NCI-H2227 (cell line): ENCODE measurements around the gene RERG.

Experiments used
- DNase-seq: peaks from one replicate; lab custom pipeline; 2025; ENCODE audit not compliant: unreplicated experiment; lab: John Stamatoyannopoulos, UW

RERG gene

DNA sequence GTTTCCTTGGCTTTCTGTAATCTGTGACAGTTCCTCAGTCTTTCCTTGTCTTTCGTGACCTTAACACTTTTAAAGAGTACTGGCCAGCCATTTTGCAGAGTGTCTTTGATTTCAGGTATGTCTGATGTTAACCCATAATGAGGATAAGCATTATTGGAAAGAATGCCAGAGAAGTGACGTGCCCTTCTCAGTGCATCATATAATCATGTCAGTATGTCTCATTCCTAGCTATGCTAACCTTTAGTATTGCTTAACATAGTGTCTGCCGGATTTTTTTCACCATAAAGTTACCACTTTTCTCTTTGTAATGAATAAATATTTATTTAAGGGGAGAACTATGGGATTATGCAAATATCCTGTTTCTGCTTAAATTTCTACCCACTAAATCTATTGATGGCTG lies 28.5 kb downstream of the RERG start:
- no peak for DNase-seq

DNA sequence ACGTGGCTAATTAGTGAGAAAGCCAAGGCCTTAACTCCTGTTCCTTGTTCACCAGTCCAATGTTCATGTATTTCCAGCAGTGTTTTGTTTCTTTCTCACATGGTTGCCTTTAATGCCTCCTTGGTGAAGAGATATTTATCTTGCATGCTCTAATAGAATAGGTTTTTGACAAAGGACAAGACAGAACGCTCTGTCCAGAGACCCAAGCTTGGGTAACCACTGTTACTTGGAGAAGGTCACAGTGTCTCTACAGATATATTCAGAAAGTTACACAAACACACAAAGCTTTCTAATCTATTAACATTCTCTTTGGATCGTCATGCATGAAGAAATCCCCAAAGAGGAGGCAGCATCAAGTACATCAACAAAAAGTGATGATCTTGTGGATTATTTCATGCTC lies 33.1 kb downstream of the RERG start:
- no peak for DNase-seq

DNA sequence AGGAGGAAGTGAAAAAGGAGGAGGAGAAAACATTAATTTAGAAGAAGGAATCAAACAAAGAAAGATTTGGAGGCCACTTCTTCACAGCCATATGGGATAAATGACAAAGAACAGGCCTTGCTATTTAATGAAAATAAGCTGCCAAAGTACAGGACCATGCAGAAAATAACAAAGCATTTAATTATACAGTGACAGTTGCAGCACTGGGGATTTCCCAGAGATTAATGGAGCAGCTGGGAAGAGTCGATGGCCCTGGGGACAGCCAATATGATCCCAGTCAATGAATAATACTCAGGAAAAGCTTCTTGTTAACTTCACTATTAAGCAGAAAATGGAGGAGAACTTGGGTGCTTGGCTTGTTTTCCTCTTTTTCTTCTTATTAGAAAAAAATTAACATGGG lies 34.6 kb downstream of the RERG start:
- peak; percentile 45 for DNase-seq

DNA sequence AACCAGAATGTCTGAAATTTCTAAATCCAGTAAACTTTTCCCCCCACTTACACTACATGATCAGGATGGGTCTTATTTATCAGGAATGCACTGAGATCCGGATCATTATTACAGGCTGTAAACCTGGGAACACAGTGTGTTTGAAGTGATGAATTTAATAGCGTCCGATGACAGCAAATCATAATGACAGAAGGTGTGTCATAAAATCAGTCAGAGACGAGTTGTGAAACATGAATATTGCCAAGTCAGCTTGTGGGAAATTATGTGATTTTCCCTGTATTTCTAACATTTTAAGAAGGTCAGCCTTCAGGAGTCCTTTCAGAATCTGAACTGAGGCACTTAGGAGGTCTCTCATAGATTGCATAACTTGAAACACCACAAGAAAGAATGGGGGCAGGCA lies 36.7 kb downstream of the RERG start:
- no peak for DNase-seq

DNA sequence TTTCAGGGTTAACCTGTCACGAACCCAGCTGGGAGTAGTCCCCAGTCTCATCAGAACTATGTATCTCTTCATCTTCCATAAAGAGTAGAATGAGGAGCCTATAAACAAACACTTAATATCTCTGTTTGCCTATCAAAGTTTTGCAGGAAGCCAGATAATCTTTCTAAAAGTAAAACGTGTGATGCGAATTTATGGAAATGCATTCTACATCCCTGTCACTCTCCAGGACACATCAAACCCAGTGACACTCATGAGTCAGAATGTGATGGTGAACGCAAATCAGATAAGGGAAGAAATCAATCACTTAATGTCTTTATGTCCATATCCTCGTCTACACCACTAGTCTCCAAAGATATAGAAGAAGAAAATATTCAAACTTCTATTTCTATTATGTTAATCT lies 37.4 kb downstream of the RERG start:
- DNase-seq, result no peak

DNA sequence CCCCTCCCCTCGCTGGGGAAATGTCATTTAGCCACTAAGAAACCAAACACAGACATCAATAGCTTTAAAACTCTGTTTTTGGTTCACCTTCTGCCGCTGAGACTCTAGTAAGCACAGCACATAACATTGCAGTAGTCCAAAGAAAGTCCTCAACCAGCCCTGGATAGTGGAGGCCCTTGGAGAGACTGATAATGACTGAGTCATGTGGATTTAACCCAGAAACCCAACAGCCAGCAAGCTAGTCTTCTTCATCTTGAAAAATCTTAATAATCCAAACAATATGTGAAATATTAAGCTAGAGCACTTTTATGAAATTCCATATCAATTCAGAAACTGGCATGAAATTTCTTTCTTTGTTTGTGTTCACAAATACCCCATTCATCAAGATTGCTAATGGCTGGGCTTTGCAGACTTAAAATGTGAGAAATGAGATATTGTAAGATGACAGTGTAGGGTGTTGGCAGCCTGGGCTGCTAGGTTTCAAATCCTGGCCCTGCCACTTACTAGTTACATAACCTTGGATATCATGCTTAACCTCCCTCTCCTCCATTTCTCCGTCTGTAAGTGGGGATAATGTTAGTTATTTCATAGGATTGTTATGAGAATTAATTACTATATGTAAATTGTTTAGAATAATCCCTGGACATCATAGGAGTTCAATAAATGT lies 40.1 kb downstream of the RERG start:
- DNase-seq, result no peak

DNA sequence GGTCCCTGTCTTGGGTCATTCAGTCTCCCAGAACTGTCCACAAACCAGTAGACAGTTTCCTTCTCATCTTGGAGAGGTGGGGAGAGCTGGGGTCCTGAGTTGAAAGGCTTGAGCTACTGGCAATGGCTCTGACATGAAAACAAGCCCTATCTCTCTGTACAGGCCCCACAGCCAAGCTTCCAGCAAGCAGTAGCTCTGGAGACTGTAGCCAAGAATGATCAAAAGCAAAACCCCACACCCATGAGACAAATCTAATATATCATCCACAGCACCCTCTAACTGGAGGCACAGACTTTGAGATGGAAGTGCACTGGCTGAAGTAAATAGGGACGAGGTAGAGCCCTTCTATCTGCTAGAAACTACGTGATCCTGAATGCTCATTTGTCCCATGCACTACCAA lies 40.9 kb downstream of the RERG start:
- DNase-seq, result no peak

DNA sequence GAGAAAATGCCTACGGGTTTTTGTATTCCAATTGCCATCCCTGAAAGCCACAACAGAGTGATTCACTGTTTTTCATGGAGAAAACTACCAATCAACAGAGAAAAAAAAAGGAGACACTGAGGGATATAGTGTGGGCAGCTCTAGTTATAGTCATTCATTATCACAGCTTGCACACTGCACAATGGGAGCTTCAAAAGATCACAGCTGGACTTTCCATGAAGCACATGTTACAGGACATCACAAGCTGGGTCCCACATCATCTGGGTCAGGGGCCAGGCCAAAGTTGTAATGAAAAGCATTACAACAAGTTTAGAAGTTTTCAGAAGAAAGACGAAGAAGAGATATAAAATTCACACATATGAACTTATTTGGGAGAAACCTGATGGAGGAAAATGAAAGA lies 41.5 kb downstream of the RERG start:
- DNase-seq, result peak; percentile 25

DNA sequence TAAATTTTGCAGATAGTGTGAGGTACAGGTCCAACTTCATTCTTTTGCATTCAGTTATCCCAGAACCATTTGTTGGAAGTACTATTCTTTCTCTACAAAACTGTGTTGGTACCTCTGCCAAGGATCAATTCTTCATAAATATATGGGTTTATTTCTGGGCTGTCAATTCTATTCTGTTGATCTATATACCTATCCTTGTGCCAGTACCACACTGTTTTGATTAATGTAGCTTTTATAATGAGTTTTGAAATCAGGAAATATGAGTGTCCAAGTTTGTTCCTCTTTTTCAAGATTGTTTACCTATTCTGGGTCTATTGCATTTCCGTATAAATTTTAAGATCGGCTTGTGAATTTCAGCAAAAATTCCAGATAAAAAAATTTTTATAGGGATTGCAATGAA lies 48.1 kb downstream of the RERG start:
- DNase-seq, result no peak

DNA sequence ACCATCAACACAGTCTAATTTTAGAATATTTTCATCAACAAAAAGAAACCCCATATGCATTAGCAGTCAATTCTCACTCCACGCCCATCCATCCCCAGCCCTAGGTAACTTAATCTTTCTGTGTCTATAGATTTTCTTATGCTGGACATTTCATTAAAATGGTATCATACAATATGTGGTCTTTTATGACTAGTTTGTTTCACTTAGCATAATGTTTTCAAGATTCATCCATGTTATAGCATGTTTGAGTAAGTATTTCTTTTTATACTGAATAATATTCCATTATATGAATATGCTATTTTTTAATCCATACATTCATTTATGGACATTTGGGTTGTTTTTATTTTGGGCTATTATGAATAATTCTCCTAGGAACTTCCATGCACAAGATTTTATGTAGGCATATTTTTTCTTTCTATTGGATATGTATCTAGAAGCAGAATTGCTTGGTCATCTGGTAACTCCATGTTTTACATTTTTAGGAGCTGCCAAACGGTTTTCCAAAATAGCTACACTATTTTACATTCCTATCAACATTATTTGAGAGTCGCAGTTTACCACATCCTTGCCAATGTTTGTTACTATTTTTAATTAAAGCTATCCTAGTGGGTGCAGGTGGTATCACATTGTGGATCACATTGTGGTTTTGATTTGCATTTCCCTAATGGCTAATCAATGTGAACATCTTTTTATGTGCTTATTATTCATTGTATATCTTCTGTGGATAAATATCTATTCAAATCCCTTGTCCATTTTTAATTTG lies 49.0 kb downstream of the RERG start:
- DNase-seq, result no peak

DNA sequence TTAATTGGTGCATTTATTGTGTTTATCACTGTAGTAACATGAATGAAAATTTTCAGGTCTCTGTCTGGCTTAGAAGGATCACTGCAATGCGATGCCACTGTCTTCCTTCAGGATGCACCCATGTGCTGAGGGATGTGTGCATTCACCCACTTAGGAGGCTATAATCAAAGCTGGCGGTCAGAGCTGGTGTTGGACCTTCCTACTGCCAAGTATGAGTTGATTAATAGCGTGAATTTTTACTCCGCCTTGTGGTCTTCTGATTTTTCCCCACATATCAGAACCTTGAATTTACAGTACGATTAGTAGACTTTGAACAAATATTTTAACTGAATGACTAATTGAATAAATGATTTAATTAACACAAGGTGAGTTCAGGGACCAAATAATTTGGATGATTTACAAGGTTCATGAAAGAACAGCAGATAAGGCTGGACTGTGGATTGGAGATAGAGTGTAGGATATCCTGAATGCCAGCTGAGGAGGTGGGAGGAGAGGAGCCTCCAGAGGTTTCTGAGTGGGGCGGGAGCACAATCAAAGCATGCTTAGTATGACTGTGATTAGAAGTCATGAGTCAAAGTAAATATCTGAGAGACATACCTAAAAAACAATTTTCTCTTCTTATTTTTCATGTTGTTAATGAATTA lies 50.1 kb downstream of the RERG start:
- no peak for DNase-seq

DNA sequence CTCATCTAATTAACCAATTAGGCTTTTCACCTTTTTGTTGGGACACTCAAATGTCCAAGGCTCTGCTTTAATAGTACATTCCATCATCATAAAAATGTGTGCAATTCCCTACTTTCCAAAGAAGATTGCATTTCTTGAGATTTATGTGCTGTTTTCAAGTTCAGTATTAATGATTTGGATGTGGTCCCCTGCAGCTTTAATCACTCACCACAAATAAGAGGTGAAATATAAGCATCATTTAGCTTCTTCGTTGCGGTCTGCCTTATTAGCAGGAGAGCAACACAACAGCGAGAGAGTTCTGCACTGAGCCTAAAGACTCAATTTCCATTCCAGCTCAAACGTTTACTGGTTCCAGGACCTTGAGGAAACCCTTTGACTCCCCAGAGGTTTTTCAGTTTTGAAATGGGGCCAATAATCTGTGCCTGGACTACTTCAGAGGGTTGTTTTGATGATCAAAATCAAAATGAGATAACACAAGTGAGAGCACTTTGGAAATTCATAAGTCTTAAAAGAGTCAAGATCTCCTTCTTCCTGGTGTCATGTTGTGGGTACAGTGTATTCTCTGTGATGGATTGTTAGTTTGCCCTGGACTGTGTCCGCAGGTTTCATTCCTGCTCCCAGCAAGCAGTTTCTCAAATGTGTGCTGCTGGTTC lies 53.1 kb downstream of the RERG start:
- DNase-seq, result no peak

DNA sequence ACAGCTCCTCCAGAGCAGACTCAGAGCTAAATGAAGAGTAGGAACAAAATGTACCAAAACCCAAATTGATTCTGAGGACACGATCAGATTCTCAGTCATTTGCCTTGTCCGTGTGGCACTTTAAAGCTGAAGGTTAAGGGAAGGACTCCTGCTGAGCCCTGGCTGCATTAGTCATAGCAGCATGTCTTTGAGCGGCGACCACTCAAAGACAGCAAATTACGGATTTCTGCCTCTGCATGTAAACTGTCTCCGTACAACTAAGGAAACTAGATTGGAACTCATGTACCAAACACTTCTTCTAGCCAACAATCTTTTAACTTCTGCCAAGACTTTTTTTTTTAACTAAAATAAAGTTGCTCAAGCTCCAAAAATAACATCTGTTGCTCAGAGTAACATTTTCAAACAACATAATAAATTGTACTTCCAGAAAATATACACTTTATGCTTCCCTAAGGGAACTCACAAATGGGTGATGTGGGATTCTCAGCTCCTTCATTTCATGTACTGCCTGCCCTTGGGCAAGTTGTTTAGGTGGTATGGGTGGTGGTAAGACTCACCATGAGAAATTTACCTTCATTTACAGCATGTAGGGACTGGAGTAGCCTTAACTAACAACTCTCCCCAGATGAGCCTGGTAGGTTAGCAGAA lies 56.1 kb downstream of the RERG start:
- peak; percentile 3 for DNase-seq

DNA sequence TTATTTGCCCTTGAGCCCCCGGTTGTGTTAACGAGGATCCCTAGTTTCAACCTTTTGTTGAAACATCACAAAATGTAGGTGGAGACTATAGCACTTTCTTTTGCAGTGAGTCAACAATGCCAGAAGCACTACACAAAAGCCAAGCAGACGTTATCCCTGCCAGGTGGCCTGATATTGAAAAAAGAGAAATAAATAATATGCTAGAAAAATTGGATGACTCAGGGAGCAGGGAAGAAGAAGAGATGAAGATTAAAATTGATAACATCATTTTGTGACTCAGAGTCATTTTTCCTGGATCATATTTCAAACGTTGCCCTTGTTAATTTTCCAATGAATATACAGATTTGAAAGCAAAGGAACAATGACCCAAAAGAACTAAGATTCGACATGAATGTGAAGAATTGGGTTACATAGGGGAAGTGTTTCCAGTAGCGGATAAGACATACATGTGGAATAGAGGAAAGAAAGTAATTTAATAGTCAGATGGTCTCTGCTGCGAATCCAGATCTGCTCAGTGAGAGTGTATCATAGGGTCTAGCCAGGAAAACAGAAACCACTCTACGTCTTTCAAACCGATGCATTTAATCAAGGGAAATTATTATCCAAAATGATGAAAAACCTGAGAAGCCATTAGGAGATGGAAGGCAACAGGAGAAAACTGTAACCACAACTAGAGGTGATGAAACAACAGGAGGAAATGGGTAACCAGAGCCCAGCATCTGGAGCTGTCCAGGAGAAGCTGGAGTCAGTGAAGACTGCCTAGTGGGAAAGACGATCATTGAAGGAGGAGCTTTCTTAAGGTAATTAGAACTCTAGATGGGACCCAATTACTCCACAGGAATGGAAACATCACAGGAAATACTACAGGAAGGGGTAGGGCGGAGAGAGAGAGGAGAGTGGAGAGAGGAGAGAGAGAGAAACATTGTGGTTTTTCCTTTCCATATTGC lies 57.9 kb downstream of the RERG start:
- no peak for DNase-seq

DNA sequence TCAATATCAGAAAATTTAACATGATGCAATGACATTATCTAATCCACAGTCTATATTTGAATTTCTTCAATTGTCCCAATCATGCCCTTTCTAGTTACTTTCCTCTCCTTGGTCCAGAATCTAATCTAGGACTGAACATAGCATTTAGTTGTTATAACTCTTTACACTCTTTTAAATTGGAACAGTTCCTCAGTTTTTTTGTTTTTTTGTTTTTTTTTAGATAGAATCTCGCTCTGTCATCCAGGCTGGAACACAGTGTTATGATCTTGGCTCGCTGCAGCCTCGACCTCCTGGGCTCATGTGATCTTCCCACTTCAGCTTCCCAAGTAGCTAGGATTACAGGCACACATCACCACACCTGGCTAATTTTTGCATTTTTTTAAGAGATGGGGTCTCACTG lies 63.1 kb downstream of the RERG start:
- DNase-seq, result no peak

DNA sequence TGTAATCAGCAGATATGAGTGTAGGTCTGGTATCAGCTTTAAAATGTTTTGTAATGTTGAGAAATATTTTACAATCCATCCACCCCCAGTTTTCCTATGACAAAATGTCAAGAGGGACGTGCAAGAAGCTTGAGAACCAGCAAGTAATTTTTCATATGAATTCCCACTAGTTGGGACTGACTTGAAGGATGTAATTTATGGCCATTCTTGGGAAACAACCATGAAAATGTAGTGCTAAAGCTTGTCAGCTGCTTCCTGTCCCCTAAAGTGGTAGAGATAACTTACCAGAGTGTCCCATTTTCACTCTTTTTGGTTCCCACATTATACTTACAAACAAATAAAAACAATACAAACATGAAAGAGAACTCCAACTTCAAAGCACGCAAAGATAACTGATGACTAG lies 63.9 kb downstream of the RERG start:
- DNase-seq, result no peak

DNA sequence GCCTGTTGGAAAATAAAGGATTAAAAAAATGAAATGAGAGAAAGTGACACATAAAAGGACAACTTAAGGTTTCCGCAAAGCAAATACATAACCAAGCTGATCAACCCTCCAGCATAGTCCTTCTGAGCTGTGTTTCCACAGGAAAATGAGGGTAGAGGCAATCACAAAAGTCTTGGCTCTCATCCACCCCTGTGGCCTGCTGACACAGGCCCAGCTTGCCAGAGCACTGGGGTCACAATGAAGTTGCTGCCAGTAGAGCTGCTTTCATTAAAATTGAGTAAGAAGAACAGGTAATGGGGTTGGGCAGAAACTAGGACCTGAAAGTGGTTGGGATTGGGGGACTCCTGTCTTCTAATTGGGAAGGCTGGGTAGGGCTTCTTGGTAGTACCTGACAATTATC lies 65.9 kb downstream of the RERG start:
- no peak for DNase-seq

DNA sequence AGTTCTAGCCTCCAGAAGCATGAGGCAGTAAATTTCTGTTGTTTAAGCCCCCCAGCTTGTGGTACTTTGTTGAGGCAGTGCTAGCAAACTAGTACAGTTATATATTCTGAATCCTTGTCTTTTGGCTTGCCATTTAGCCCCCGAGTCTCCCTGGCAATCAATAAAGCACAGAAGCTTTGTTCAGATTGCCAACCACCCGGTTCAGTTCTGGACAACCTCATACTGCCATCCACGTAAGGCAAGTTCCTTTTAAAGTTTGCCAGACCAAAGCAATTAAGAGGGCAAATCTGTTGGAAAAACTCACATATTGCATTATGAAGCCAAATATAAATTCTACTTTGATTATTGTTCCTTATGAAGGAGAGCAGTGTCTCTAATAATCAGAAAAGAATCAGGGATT lies 67.1 kb downstream of the RERG start:
- no peak for DNase-seq

DNA sequence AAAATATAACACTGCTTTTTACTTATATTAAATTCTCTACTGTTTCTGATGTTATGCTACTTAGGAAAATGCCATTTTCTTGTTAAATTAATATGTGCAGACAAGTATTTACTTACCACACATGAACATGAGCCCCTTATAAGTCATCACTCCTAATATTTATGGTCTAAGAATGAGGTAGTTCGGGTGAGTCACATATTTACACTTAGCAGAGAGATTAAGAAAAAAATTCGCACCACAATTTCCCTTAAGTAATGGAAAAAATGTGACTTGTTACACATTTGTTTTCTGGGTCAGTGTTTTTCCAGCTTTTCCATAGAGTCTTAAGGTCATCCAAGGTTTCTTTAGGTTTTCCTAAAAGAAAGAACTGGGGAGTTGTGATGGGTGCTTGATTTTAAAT lies 68.3 kb downstream of the RERG start:
- no peak for DNase-seq

DNA sequence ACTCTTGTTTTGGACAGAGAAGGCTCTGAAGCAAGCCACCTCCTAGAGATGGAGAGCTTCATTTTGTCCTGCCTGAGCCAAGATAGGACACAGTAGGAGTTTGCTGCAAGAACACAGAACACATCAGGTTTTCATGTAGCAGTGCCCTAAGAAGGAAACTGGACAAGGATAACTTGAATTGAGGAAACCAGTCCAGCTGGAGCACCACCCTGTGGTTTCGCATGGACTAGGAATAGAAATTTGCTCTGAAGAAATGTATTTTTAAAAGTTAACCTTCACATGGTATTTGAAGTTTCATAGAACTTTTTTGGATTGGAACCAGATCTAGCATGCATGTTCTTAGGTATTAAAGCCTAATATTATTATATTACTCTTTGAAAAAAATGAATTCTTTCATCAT lies 68.8 kb downstream of the RERG start:
- DNase-seq, result no peak
